GM21390 (cell line): ENCODE measurements around the gene PROSER1.
"Not testable (repeated sequence)": the region's sequence is repeated elsewhere in the genome, so short reads cannot be mapped to it uniquely, and the experiment has no call there.

ENCODE experiments used
- ATAC-seq: cut with Tn5 transposase; IDR thresholded peaks from one replicate; pipeline ENCODE4 v1.9.1; 2021; ENCODE audit not compliant: unreplicated experiment

PROSER1 gene

DNA sequence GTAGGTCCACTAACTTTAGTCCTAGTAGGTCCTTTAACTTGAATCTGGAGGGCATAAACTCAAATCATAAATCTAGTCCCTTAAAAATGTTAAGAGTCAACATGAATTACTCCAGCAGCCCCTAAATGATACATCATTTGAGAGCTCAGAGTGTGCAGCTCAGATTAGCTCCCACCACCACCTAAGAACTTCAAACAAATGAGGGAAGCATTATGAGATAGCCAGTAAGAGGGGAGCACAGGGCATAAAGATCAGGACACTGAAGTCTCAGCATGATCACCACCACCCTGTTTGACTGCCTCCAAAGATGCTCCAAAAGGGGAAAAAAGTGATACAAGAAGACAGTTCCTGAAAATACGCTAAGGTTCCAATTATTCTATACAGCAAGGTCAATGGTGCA, 5.7 kb downstream of the PROSER1 start:
- no peak for ATAC-seq

DNA sequence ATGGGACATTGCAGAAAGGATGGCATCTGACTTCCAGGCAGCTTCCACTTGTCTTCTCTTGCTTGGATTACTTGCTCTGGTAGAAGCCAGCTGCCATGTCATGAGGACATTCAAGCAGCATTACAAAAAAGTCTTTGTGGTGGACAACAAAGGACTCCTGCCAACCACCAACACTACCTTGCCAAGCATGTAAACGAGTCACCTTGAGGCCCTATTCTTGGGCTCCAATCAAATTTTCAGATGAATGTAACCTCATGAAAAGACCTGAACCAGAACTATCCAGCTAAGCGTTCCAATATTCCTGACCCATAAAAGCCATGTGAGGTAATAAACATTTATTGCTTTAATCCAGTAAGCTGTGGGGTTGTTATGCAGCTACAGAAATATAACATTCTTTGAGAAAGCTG, 12.5 kb downstream of the PROSER1 start:
- no peak for ATAC-seq

DNA sequence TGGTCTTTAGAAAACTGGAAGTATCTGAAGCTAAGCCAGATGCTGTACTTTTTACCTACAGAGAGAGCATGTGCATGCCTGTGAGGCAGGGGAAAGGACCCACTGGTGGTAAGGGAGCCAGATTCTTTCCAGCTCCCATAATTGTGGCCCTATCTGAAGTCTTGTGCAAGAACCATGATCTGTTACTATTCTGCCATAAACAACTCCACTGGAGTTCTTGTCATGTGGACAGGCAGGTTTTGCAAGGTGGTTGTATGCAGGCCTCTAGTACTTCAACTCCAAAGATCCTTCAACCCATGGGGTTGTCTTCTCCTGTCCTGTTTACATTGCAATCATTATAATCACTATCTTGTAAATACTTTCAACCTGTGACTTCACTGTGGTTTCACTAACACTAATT, 14.1 kb downstream of the PROSER1 start:
- ATAC-seq = no peak

DNA sequence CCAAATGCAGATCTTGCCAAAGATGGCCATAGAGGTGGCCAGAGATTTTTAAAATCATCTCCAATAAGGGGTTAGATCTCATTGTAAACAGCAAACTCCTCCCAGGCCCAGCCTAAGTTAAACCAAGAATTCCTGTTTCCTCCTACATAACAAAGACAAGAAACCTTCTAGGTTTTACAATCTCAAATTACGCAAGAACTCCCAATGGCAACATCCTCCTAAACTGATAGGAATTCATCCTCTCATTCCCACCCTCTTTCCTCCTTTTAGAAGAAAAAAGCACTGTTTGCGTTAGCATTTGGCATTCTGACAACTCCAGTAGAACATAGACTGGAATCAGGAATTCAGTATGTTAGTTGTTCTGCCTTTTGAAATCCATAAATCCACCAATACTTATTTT, 14.6 kb downstream of the PROSER1 start:
- no peak for ATAC-seq

DNA sequence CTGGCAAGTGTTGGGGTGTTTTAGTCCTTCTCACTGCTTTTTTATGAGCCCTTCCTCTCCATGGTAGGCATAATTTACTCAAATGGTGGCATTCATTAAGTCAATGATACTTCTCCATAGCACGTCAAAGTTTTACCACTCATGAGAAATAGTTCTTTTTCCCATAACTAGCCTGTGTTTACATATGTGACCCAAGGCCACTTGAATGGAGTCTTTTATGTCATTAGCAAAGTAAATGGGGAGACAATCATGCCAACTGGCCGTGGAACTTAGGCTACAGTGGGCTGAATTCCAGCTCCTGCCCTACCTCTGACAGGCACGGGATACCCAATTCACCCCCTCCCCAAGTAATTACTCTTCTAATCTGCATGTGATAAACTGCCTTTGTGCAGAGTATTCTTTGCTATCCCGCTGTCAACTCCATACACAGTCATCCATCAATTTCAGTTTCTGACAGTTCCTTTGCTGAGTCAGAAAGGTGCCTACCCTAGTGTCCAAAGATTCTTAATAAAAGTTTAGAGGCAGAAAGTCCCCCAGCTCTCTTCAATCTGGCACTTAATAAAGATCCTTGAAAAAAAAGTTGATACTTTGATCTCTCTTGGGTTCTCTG, 16.9 kb downstream of the PROSER1 start:
- no peak for ATAC-seq

DNA sequence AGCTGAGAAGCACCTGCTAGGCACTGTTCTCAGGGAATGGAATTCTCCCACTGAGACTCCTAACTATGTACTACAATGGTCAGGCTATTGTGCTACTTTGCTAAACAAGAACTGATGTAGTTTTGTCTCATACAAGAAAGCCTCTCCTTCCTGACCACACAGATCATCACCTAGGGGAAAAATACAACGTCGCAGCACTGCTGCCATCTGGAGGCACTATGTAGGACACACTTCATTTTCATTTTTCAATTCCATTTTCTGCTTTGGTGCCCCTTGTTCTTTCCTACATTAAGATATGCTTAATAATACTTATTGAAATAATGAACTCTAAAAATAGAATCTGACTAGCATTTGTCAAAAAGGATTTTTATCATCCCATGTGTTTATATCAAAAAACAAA, 21.1 kb downstream of the PROSER1 start:
- ATAC-seq = peak; percentile 75

DNA sequence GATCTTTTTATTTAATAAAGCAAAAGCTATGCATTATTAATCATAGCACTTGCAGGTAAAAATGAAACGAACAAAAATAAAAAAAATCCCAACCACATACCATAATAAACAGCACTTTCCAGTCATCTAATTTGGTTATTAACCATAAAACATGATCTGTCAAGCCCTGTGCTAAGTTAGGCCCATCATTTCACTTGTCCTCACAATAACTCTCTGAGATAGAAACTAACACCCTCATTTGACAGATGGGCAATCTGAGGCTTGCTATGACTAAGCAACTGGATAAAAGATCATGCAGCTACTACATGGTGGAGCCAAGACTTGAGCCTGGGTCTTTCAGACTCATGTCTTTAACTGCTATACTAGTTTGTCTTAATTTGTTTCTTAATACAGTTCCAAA, 21.8 kb downstream of the PROSER1 start:
- ATAC-seq = peak; percentile 85

DNA sequence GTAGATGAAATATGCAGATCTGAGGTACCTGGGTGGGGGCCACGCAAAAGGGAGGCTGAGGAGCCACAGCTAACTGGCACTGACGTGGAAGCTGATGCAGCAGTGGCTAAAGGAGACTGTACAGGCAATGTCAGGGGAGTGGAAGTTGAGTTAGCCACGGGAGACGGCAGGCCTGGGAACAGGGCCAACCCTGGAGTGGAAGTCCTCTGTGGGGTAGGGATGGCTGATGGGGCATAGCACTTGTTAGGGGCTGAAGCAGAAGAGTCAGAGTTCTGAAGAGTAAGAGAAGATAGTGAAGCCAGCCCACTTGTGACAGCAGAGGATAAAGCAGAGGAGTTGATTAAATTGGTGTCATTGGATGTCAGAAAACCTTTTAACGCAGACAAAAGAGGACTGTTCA, 24.4 kb downstream of the PROSER1 start:
- no peak for ATAC-seq

DNA sequence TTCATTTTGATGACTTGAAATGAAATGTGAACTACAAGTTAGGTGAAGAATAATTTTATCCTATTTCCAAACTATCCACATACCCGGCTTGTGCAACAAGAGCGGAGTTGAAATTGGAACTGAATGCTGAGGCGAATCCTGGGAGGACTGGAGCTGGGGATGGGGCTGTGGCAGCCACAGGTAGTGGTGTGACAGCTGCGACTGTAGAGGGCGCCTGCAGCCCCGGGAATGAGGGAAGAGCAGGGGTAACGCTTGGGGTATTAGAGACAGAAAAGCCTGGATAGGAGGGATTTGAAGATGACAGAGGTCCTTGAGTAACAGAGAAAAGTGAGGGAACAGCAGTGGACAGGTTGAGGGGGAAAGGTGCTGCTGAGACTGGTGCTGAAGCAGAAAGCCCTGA, 25.3 kb downstream of the PROSER1 start:
- ATAC-seq = no peak

DNA sequence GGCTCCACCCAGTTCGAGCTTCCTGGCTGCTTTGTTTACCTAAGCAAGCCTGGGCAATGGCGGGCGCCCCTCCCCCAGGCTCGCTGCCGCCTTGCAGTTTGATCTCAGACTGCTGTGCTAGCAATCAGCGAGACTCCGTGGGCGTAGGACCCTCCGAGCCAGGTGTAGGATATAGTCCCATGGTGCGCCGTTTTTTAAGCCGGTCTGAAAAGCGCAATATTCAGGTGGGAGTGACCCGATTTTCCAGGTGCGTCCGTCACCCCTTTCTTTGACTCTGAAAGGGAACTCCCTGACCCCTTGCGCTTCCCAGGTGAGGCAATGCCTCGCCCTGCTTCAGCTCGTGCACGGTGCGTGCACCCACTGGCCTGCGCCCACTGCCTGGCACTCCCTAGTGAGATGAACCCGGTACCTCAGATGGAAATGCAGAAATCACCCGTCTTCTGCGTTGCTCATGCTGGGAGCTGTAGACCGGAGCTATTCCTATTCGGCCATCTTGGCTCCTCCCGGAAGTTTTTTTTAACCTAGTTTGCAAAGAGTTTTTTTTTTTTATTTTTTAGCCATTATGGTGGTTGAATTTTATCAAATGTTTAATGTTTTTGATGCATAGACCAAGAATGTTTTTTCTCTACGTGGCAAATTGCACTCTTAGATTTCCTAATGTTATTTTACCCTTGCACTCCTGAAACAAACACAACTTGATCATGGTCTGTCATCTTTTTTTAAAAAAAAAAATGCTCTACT, 31.3 kb downstream of the PROSER1 start:
- not testable (repeated sequence) for ATAC-seq

DNA sequence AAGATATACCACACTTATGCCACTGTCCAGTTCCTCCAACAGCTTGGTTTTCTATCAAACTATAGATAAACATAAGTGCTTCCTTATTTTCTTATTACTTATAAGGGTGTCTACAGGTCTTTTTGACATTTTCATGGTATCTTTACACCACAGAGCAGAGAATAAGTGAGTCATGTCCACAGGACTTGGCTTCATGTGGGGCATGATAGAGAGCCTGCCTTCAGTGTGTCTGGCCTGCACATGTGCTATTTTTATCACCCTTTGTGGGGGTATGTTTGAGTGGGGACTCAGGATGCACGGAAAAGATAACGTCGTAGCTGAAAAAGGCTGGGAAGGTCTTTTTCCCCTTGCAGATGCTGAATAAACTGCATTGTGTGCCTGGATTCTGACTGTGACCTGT, 39.1 kb downstream of the PROSER1 start:
- ATAC-seq = no peak

DNA sequence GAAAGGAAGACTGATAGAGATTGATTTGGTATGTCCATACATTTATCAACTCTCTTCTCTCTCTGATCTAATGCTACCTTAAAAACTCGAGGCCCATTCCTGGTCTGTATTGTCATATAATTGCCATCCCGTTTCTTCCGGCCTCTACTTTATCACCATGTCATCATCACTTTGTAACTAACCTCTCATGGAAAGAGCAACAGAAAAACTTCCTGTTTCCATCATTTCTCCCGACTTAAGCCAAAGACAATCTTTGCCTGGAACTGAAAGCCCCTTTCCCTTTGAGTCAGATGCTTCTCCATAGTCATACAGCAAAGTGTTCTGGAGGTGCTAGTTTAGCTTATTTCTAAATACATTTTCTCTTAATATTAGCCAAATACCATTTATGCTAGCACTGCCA, 44.5 kb downstream of the PROSER1 start:
- ATAC-seq = no peak

DNA sequence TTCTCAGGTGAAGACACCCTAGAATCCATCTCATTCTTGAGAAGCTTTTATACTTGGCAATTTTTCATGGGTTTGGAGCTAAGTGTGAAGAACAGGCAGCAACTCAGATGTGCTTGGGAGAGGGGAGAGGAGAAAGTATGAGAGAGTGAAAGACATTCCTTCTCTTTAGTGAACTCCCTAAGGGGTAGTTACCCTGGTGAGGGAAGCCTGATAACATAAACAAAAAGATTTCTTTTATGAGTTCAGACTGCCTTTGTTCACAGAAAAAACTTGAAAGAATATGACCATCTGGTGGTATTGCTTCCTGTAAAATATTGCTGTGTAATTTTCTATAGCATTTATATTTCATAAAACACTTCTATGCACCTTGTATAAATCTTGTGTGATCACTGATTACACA, 47.2 kb downstream of the PROSER1 start, which contains the start of gene STOML3:
TSS of gene STOML3 (minus strand) at position 139 of the 400 bp plus-strand sequence. CDS start at position 29, 110 bp downstream.
- no peak for ATAC-seq

DNA sequence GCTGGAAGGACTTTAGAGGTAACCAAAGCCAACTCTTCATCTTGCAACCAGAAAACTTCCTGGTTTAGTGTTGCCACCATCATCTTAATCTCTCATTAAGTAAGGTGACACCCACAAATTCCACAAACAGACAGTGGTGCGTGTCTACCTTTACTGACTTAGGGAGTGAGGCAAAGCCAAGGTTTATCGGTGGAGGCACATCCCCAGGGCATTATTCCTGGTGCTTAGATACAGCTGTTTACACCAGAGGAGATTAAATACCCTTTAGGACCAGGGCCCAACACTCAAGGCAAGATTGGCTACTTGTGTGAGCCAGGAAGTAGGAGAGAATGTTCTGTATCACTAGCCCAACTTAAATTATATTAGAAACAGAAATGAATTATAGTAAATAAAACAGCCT, 56.8 kb downstream of the PROSER1 start:
- no peak for ATAC-seq

DNA sequence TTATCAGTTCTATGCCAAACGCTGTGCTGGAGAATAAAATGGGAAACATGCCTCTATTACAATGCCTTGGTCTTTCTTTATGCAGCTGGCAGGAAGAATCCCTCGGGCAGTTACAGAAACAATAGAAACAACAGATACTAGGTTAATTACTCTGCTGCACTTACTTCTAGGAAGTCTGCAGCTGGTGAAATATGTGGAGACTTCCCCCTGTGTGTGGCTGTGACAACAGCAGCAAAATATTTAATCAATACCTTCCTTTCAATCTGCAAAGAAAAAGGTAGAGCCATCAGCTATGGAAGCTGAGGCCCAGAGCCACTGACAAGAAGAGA, 57.2 kb downstream of the PROSER1 start:
- ATAC-seq = no peak

DNA sequence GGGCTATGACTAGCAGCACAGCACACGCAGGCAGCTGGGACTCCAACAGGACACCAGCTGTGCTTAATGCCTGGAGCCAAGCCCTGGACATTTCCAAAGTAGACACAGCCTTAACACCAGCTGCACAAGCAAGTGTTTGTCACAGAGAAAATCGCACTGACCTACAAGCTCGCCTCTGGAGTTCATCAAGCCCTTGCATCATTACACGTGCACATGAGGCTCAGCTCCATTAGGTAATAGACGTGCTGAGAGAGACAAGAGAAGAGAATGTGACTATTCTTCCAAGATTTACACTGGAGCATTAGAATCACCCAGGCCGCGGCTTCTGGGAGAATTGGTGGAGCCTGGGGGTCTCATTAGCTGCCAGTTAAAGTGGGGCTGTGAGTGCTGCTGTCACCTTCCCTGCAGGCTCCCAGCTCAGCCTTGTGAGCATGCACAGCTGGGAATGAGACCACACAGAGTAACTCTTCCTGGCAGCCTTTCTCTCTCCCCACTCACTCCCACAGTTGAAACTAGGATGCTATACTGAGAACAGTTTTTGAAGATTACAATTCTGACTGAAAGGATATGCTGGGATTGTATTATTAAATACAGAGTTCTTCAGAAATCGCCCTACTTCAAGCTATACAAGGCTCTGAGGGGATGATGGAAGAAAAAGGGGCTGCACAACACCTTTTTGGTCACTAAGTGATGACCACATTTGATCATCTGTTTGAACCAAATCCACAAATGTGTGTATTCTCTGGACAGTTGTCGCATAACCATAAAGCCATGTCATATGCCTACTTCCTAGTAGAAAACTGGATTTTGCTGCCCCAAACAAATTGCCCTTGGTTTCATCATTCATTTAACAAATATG, 57.8 kb downstream of the PROSER1 start:
- ATAC-seq = no peak

DNA sequence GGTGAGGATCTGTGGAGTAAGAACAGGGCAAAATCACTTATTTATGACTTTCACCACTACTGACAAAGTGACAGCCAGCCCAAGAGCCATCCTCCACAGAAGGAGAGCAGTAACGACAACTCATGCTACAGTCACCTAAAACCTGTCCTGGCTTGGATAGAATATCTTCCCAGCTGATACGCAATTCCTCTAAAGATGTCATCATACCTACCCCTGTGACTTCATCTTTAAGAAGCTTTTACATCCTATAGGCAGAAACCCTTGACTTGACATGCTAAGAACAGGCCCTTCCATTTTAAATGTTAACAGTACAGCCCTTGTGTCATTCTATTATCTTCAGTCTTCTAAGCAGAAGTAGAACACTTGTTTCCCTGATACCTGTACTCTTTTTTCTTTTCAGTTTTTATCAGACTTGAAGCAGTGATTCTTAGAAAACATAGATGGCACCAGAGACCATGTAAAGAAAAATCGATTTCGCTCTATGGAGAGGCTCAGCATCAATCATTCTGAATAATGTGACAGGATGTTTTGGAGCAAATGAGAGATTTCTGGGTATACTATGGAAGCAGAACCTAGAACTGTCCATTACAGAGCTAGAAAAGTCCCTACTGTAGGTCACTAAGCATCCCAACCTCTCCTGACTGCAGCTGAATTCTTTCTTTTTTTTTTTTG, 67.4 kb downstream of the PROSER1 start:
- no peak for ATAC-seq

DNA sequence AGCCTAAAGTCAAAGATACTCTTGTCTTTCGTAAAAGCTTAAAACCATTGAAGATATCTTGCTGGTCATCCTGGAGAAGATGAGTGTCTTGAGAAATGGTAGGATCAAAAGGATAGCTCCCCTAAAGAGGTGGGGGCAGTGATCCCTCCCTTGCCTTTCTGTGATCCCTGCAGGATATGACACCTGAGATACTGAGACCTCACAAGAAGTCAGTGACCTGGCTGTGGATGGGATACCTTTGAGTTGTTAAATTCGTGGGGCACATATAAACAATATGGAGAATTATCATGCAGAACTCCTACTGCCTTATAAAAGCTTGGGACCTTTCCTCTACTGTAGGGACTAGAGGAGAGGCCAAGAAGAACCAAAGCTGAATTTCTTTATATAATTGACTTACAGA, 68.7 kb downstream of the PROSER1 start:
- no peak for ATAC-seq

DNA sequence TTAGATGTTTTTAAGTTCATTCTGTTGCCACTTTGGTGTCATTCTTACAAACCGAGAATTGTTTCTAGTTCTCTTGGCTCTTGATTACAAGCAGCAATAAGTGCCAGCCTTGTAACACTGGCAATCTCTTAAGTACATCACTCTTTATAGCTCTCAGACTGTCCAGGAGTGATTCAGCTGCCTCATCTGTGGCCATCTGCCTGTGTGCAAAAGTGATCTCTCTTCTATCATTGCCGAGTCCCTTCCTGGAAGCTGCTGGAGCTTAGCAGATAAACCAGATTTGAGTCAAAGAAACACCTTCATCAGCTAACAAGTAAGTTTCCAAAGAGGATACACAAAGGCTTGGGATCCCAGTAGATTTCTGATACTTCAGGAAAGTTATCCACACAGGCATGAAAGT, 70.4 kb downstream of the PROSER1 start:
- no peak for ATAC-seq

DNA sequence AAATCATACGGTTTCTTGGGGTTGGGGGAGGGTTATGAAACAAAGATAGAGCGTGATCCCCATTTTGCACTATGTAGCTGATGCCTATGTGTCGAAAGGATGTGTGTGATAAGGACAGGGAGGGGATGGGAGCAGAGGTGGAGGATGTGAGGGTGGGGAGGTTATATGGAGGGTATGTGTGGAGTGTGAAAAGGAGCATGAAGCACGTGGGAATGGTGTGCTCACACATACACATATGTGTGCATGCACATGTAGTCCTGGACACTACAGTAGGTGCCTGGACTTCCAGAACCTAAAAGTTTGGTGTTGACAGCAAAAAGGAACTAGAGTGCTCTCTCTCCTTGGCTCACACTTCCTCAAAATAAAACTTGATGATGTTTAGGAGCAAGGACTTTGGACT, 72.6 kb downstream of the PROSER1 start:
- no peak for ATAC-seq

DNA sequence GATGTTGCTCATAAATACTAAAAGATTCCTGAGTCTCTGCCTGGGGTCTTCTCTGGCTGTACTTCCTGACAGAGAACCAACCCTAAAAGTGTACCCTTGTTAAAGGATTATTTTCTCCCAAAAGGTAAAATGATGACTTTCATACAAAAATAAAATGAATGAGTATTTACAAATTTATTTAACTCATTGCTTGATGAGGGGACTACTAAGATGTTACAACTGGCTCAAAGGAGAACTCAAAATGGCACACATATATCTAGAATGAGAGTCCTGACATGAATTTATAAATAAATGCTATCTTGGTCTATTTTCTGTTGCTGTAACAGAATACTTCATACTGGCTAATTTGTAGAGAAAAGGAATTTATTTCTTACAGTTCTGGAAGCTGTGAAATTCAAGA, 77.7 kb downstream of the PROSER1 start:
- no peak for ATAC-seq
